GM18505 (cell line): ENCODE results near the gene PLCL1.
"Not testable (repeated sequence)": the region's sequence is repeated elsewhere in the genome, so short reads cannot be mapped to it uniquely, and the experiment has no call there.

Experiments
- ATAC-seq: cut with Tn5 transposase; IDR thresholded peaks from one replicate; pipeline ENCODE4 v1.9.1; 2021; ENCODE audit not compliant: unreplicated experiment
- POLR2A ChIP-seq: IDR thresholded peaks from 4 replicates; pipeline ENCODE4 v1.6.1; 2011; ENCODE audit warnings: borderline replicate concordance; ENCODE audit not compliant: insufficient read depth, insufficient read length; ENCODE audit errors: extremely low read depth

The PLCL1 gene

GRCh38 chr2:198177040-198177439, 372.6 kb downstream of the PLCL1 start:
- no peak for ATAC-seq
- TF ChIP-seq POLR2A, result no peak

GRCh38 chr2:198178766-198179165, 374.4 kb downstream of the PLCL1 start:
- no peak for TF ChIP-seq POLR2A
- ATAC-seq, result no peak

- TF ChIP-seq POLR2A, result no peak
- ATAC-seq, result no peak
Observed at GRCh38 chr2:198186257-198186656, 381.9 kb downstream of the PLCL1 start.

GRCh38 chr2:198187841-198188240, 383.4 kb downstream of the PLCL1 start:
- no peak for ATAC-seq
- TF ChIP-seq POLR2A, result no peak

GRCh38 chr2:198188982-198189381, 384.6 kb downstream of the PLCL1 start:
- TF ChIP-seq POLR2A, result no peak
- ATAC-seq, result no peak

- no peak for ATAC-seq
Observed at GRCh38 chr2:198191651-198192050, 387.3 kb downstream of the PLCL1 start.

GRCh38 chr2:198196556-198196955, 392.2 kb downstream of the PLCL1 start:
- not testable (repeated sequence) for ATAC-seq

More at GRCh38 chr2:198191651-198192050, 387.3 kb downstream of the PLCL1 start:
- no peak for TF ChIP-seq POLR2A
